ENCODE results near the gene FAM174C. TPM values are rescaled to one million over a fixed set of nuclear protein-coding genes. Genes with fewer than 3 reads are reported as not detected.

FAM174C gene
- total and polyA plus RNA-seq, 12 donors, result 8.2 to 70.2 (median 13.4) TPM

GRCh38 chr19:1252221-1252820 is 23.0 kb upstream of the FAM174C start:
- Histone ChIP-seq H3K27ac (peak overlapping the region; percentile 95 to 100 (median 100)), H3K27me3 (no peaks in the 10 kb centered on the region), H3K4me3 (peak overlapping the region; percentile 58 to 99 (median 94)), H3K36me3 (peaks cover 15 to 62% (median 37%) of the 10 kb centered on the region in 9 donors), H3K9me3 (no peaks in the 10 kb centered on the region), H3K4me1 (peaks cover 39 to 75% (median 67%) of the 10 kb centered on the region in 9 donors)
- WGBS, 2 donors, result 1 to 3% methylated on average over 30 of the region's 30 CpGs
- intact Hi-C loops (cut with DNase I), result no loop called here
- TF ChIP-seq CTCF (IDR thresholded peaks at IDR 0.05), result no peak
- DNase-seq (peak; percentile 91), ATAC-seq (peak; percentile 16 to 60 (median 48))

GRCh38 chr19:1252821-1253513 is 22.4 kb upstream of the FAM174C start:
- WGBS, 2 donors, result 1 to 2% methylated on average over 20 to 26 of the region's 26 CpGs
- Histone ChIP-seq H3K4me1 (peaks cover 35 to 75% (median 67%) of the 10 kb centered on the region in 9 donors), H3K27me3 (no peaks in the 10 kb centered on the region), H3K9me3 (no peaks in the 10 kb centered on the region), H3K36me3 (peaks cover 15 to 68% (median 42%) of the 10 kb centered on the region in 9 donors), H3K27ac (peak overlapping the region; percentile 95 to 100 (median 100)), H3K4me3 (peak overlapping the region; percentile 58 to 99 (median 94))
- peak; percentile 91 to 94 for DNase-seq
- intact Hi-C loops (cut with DNase I), result no loop called here
- TF ChIP-seq CTCF (IDR thresholded peaks at IDR 0.05), result peak in 5 of 9 donors; percentile 16 to 37 (median 30)
- ATAC-seq, result peak; percentile 16 to 73 (median 57)

GRCh38 chr19:1253514-1254080 is 21.7 kb upstream of the FAM174C start:
- DNase-seq (no peak), ATAC-seq (no peak)
- Histone ChIP-seq H3K4me1 (peaks cover 36 to 78% (median 71%) of the 10 kb centered on the region in 9 donors), H3K4me3 (peak overlapping the region; percentile 58 to 99 (median 94)), H3K9me3 (no peaks in the 10 kb centered on the region), H3K27ac (peak overlapping the region; percentile 95 to 100 (median 100)), H3K27me3 (no peaks in the 10 kb centered on the region), H3K36me3 (peaks cover 15 to 74% (median 49%) of the 10 kb centered on the region in 9 donors)
- intact Hi-C loops (cut with DNase I), result no loop called here
- no peak for TF ChIP-seq CTCF (IDR thresholded peaks at IDR 0.05)
- WGBS, 2 donors, result 42 to 47% methylated on average over 23 of the region's 23 CpGs

GRCh38 chr19:1254081-1254527 is 21.2 kb upstream of the FAM174C start:
- 71 to 74% methylated on average over 37 of the region's 37 CpGs for WGBS, 2 donors
- Histone ChIP-seq H3K4me1 (peaks cover 37 to 83% (median 76%) of the 10 kb centered on the region in 9 donors), H3K27ac (peak overlapping the region; percentile 95 to 100 (median 100)), H3K4me3 (peak overlapping the region; percentile 58 to 99 (median 94)), H3K27me3 (no peaks in the 10 kb centered on the region), H3K9me3 (no peaks in the 10 kb centered on the region), H3K36me3 (peaks cover 15 to 79% (median 50%) of the 10 kb centered on the region in 9 donors)
- DNase-seq (no peak), ATAC-seq (no peak)
- intact Hi-C loops (cut with DNase I), result no loop called here
- TF ChIP-seq CTCF (IDR thresholded peaks at IDR 0.05), result no peak
